HG02943 (cell line): ENCODE measurements around the gene ING5.

Source experiments
- ATAC-seq: cut with Tn5 transposase; IDR thresholded peaks from one replicate; pipeline ENCODE4 v1.9.1; 2021; ENCODE audit warnings: mild to moderate bottlenecking, low read depth, moderate library complexity; ENCODE audit not compliant: unreplicated experiment

ING5 gene

DNA sequence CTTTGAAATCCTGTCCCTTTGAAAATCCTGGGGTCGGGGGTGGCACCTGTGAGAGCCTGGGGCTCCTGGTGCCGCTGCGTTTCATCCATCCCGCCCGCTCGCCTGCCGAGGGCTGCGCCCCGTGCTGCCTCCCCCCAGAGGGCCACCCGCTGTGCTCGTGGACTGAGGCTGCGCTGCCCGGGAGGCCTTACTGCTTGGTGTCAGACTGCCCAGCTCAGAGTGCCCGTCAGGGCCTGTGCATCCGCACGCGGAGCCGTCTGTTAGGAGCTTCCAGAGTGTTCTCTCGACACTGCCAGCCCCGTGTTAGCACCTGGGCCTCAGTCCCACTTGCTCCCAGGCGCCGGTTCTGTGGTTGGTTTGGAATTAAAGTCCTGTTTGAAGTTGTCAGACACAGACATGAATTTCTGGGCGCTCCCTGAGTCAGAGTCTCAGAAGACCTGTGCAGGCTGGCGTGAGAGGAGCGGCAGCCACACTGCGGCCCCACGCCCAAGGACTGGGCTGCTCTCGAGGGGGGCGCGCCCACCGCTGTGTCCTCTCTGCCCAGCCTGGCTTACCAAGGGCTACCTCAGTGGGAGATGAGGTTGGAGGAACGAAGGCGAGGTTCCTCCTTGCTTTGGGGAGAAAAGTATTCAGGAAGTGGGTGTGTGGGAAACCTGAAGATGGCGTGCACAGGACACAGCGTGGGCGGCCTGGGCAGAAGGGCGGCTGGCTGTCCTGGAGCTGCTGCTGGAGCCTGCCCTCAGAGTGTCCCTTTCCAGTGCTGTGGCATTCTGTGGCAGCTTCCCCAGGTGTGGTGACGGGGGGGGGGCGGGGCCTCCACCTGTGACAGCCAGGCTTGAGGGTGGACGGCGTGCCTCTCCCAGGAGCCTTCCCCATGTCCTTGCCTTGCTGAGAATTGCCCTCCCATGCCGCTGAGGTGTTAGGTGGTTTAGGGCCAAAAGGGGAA is 29.3 kb upstream of the ING5 start:
- ATAC-seq = no peak

GRCh38 chr2:241673189-241673663 is 28.6 kb upstream of the ING5 start:
- no peak for ATAC-seq

DNA sequence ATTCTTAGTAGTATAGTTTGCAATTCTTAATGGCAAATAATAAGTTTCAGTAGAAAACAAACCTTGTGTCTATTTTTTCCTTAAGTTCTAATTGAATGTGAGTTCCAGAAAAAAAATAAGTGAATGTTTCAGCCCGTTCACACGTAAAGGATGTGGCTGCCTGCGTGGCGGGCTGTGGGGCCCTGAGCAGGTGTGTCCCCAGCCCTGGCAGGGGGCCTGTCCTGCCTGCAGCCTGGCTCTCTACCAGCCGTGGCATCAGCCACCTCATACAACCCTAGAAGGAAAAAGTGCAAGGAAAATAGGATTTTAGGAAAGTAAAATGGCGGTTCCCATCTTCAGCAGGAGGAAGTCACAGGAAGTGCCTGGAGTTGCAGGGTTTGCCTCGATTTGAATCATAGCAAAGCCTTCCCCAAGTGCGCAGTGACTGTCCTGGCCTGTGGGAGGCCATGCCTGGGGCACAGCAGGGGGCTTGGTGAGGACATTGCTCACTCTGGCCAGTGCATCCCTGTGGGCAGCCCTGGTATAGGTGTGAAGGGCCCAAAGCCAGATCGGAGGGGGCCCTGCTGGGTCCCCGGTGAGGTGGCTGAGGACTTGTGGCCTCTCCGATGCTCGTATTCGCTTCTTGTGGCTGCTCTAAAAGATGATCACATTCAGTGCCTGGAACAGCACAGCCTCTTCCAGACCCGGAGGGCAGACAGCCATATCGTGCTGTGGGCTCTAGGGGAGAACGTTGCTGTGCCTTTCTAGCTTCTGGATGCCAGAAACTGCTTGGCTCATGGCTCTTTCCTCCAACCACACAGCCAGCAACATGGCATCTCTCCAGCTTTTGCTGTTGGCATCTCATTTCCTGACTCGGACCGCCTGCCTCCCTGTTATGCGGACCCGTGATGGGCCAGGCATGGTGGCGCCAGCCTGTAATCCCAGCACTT is 27.8 kb upstream of the ING5 start:
- ATAC-seq = no peak

DNA sequence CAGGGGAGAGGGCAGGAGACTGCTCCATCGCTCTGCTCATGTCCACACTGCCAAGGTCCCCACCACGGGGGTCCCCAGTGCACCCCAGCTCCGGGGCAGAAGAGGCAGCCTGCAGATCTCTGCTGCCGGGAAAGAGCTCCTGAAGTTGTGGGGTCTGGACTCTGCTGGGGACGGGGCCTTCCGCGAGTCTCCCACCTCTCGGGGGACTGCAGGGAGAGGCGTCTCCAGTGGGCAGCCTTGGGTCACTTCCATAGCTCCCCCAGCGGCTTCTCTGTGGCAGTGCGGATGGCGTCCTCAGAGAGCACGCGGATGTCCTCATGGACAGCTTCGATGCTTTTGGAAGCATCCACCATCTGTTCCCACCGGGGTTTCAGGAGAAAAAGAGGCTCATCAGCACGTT is 26.0 kb upstream of the ING5 start:
- ATAC-seq = no peak

GRCh38 chr2:241676665-241677064 is 25.2 kb upstream of the ING5 start:
- ATAC-seq = no peak

GRCh38 chr2:241677392-241677791 is 24.4 kb upstream of the ING5 start:
- no peak for ATAC-seq

GRCh38 chr2:241678307-241678706 is 23.5 kb upstream of the ING5 start:
- no peak for ATAC-seq

GRCh38 chr2:241678784-241679540 is 22.9 kb upstream of the ING5 start:
- no peak for ATAC-seq

- no peak for ATAC-seq
Observed at GRCh38 chr2:241680044-241680443, 21.8 kb upstream of the ING5 start.

GRCh38 chr2:241680827-241681599 is 20.8 kb upstream of the ING5 start:
- no peak for ATAC-seq

- peak; percentile 11 for ATAC-seq
Observed at GRCh38 chr2:241686324-241686649, 15.6 kb upstream of the ING5 start.

DNA sequence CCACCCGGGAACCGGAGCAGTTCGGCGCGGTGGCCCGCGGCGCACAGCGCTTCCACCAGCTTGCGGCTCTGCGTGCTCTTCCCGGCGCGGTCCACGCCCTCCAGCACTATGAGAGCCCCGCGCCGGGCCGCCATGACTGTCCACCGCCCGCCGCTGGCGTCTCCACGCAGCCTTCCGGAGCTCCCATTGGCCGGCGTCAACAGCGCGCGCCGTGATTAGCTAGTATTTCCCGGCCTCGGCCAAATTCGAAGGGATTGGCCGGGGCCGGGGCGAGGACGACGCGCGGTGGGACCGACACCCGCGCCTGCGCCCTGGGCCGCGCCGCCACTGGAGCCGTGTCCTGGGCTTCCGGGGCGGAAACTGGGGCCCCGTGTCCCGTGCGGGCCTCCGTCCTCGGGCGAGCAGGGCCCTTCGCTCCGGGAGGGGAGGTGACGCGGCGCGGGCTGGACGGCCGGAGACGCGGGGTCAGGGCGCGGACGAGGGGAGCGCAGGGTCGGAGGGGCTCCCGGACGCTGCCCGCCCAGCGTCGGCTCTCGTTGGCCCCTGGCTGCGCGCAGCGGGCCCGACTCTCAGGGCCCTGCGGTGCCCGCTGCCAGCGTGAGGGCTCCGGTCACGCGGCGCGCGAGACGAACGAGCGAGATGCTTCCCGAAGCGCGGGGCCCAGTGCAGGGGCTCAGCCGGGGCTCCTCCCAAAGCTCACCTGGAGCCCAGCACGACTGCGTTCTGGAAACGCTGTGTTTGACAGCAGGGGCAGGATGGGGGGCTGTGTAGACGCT is 15.0 kb upstream of the ING5 start, which contains the start of gene DTYMK:
DTYMK (minus strand) TSS at position 166 of the 776 bp plus-strand sequence; CDS start at position 134, 32 bp downstream.
- ATAC-seq = peak; percentile 89

DNA sequence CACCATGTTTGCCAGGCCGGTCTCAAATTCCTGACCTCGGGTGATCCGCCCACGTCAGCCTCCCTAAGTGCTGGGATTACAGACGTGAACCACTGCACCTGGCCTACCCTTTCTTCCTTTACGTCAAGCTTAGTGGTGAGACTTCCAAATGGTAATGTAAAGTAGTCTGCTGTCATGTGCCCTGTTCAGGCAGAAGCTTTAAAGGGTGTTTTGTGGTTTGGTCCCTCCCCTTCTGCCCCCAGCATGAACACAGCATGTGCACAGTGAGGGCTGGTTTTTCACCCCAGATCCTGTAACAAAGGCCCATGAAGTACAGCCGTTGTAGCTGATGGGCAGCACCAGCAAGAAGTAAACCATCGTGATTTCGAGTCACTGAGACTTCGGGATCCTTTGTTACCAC is 12.5 kb upstream of the ING5 start:
- ATAC-seq = no peak

DNA sequence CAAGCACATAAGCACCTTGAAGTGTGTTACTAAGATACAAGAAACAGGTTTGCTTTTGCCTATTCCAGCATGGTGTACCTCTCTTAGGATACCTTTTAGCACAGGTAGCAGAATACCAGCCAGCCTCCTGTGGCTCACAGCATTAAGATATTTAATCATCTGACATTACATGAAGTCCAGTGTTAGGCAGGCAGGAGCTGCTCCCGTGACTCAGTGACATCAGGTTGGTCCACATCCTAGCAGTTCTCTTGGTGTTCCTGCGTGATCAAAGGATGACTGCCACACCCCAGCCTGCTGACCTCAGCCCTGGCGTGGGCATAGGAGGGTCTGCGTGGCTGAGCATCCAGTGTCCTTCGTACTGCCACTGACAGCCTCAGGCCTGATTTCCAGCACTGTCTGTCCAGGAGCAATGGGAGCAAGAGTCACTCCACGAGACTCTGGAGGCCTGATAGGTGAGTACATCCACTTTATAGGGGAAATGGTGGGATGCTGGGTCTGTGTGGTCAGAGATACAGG is 11.6 kb upstream of the ING5 start:
- no peak for ATAC-seq

DNA sequence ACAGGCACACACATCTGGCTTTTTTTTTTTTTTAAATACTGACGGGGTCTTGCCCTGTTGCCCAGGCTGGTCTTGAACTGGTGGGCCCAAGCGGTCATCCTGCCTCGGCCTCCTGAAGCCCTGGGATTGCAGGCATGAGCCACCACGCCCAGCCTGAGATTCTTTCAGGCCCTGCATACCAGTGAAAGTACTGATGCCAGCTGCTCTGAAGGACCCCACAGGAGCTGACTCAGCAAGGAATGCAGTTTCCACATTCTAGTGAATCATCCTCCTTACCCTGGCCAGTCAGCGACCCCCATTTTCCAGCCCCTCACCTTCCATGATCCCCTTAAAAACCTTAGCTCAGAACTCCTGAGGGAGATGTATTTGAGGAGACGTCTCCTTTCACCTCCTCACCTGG is 9.4 kb upstream of the ING5 start:
- no peak for ATAC-seq

DNA sequence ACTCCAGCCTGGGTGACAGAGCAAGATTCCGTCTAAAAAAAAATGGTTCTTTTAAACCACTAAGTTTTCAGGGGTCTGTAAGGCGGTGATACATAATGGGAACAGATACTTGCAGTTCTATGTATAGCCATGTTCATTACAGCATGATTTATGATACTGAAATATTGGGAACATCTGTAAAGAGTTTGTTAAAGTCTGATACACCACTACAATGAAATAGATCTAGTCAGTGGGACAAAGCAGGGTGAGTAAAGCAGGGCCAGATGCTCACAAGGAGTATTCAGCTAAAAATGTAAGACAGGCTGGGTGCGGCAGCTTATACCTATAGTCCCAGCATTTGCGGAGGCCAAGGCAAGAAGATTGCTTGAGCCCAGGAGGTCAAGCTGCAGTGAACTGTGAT is 6.2 kb upstream of the ING5 start:
- no peak for ATAC-seq

GRCh38 chr2:241701149-241701398 is 765 bp upstream of the ING5 start:
- no peak for ATAC-seq

DNA sequence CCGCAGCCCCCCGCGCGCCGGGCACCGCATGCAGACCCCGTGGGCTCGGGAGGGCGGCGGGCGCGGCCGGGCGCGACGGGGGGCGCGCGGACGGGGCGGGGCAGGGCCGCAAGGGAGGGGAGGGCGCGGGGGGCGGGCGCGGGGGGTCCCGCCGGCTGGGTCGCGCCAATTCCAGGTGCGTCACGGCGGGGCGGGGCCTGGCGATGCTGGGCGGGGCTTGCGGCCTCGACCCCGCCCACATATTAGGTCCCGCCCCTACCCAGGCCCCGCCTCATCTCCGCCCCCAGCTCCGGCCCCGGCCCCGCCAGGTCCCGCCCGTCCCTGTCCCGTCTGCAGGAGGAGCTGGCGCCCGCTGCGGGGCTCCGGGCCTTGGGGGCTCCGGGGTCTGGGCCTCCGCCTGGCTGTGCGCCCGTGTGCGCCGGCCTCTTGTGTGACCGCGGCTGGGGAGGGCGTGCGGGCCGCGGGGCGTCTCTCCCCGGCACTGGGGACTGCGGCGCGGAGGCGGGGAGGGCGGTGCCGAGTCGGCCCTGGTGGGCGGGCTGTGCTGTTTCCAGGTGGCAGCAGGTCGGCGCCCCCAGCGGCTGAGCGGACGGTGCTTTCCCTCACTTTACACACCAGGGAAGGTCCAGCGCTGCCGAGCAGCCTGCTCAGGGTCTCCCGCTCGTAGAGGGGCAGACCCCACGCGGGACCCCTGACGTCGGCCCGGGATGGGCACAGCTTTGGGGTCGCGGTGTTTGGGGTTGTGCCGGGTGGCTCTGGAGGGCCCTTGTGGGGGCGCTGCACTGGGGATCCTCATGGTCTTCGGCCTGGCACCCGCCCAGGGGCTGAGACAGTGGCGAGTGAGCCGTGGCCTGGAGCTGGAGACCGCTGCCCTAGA is 554 bp downstream of the ING5 start:
- peak; percentile 53 for ATAC-seq
